ENCODE results near the gene ZFHX3. TPM values are rescaled to one million over a fixed set of nuclear protein-coding genes. Genes with fewer than 3 reads are reported as not detected.

ZFHX3 gene
- total and polyA plus RNA-seq, 2 donors (not counting 1 experiment from before 2014, with no cell fraction given) = 0.54 to 6.6 TPM

GRCh38 chr16:72951916-72952315, 96.0 kb downstream of the ZFHX3 start:
- no peak for ATAC-seq (ENCODE audit: low read depth)
- Histone ChIP-seq H3K79me2 (ENCODE audit: control insufficient read depth, insufficient read depth, low read length) (no peaks in the 10 kb centered on the region), H4K20me1 (ENCODE audit: control insufficient read depth, insufficient read depth, low read length, poor library complexity, severe bottlenecking) (no peaks in the 10 kb centered on the region), H3K36me3 (replicated peaks in 1 of 2; ENCODE audit: control extremely low read depth in 1 of 2, control insufficient read depth in 1 of 2, extremely low read depth in 1 of 2, insufficient read depth in 2 of 2, low read length in 1 of 2) (peaks cover 0 to 1% of the 10 kb centered on the region in 2 experiments), H3K4me1 (ENCODE audit: control insufficient read depth in 2 of 2, insufficient read depth in 2 of 2, low read length in 2 of 2) (no peaks in the 10 kb centered on the region), H3K9ac (ENCODE audit: low read length) (no peak overlapping the region), H3K27ac (ENCODE audit: low read length in 2 of 2) (no peak overlapping the region), H3K4me2 (replicated peaks; ENCODE audit: low read depth, low read length, poor library complexity, severe bottlenecking) (no peak overlapping the region), H3K27me3 (replicated peaks in 1 of 4; ENCODE audit: control extremely low read depth in 1 of 4, control insufficient read depth in 3 of 4, insufficient read depth in 4 of 4, low read length in 3 of 4) (no peaks in the 10 kb centered on the region), H3K4me3 (ENCODE audit: control extremely low read depth in 1 of 5, extremely low read depth in 1 of 5, insufficient read depth in 1 of 5, low read depth in 2 of 5, low read length in 4 of 5) (no peak overlapping the region), H3K9me3 (ENCODE audit: control extremely low read depth in 1 of 3, control insufficient read depth in 2 of 3, insufficient read depth in 1 of 3, low read length in 2 of 3) (peaks cover 0 to 6% (median 0%) of the 10 kb centered on the region in 3 donors), H2AFZ (ENCODE audit: insufficient read depth, low read depth, low read length, poor library complexity, severe bottlenecking) (no peak overlapping the region)
- no peaks in the 10 kb centered on the region for H3K27me3 Mint-ChIP-seq
- H3K9me3 Mint-ChIP-seq (ENCODE audit: insufficient read depth) = no peaks in the 10 kb centered on the region
- TF ChIP-seq EZH2 (IDR thresholded peaks at IDR 0.05; ENCODE audit: borderline replicate concordance, insufficient read depth, low read depth, low read length, poor library complexity, severe bottlenecking) (no peak), CTCF (IDR thresholded peaks at IDR 0.05) (no peak)
- H3K4me1 Mint-ChIP-seq = no peaks in the 10 kb centered on the region
- no peak for DNase-seq
- ChIA-PET CTCF (no interaction called here), POLR2A (no interaction called here)
- 83% methylated on average over 1 of the region's 3 CpGs for WGBS (ENCODE audit: insufficient coverage)
- intact Hi-C loops (cut with micrococcal nuclease) = no loop called here
- H3K27ac Mint-ChIP-seq = no peak overlapping the region
- H3K4me3 Mint-ChIP-seq = no peak overlapping the region

- Histone ChIP-seq H3K4me2 (replicated peaks; ENCODE audit: low read depth, low read length, poor library complexity, severe bottlenecking) (no peak overlapping the region), H3K4me3 (ENCODE audit: control extremely low read depth in 1 of 5, extremely low read depth in 1 of 5, insufficient read depth in 1 of 5, low read depth in 2 of 5, low read length in 4 of 5) (no peak overlapping the region), H2AFZ (ENCODE audit: insufficient read depth, low read depth, low read length, poor library complexity, severe bottlenecking) (no peak overlapping the region), H3K9me3 (ENCODE audit: control extremely low read depth in 1 of 3, control insufficient read depth in 2 of 3, insufficient read depth in 1 of 3, low read length in 2 of 3) (peaks cover 0 to 6% (median 0%) of the 10 kb centered on the region in 3 donors), H3K27me3 (replicated peaks in 1 of 4; ENCODE audit: control extremely low read depth in 1 of 4, control insufficient read depth in 3 of 4, insufficient read depth in 4 of 4, low read length in 3 of 4) (no peaks in the 10 kb centered on the region), H3K4me1 (ENCODE audit: control insufficient read depth in 2 of 2, insufficient read depth in 2 of 2, low read length in 2 of 2) (no peaks in the 10 kb centered on the region), H3K79me2 (ENCODE audit: control insufficient read depth, insufficient read depth, low read length) (no peaks in the 10 kb centered on the region), H3K27ac (ENCODE audit: low read length in 2 of 2) (no peak overlapping the region), H3K36me3 (replicated peaks in 1 of 2; ENCODE audit: control extremely low read depth in 1 of 2, control insufficient read depth in 1 of 2, extremely low read depth in 1 of 2, insufficient read depth in 2 of 2, low read length in 1 of 2) (peaks cover 0 to 1% of the 10 kb centered on the region in 2 experiments), H4K20me1 (ENCODE audit: control insufficient read depth, insufficient read depth, low read length, poor library complexity, severe bottlenecking) (no peaks in the 10 kb centered on the region), H3K9ac (ENCODE audit: low read length) (no peak overlapping the region)
- Mint-ChIP-seq H3K4me3 (no peak overlapping the region), H3K9me3 (ENCODE audit: insufficient read depth) (no peaks in the 10 kb centered on the region), H3K4me1 (no peaks in the 10 kb centered on the region), H3K27me3 (no peaks in the 10 kb centered on the region), H3K27ac (no peak overlapping the region)
- ATAC-seq (ENCODE audit: low read depth) = no peak
- WGBS (ENCODE audit: insufficient coverage) = 97% methylated on average over 18 of the region's 20 CpGs
- no peak for TF ChIP-seq CTCF (IDR thresholded peaks at IDR 0.05)
- no peak for DNase-seq
- ChIA-PET CTCF (interaction anchor here (0.6 kb wide), 1 partner anchor 9 kb away, joined by 3 read pairs; no protein-coding TSS in a partner anchor), POLR2A (no interaction called here)
- intact Hi-C loops (cut with micrococcal nuclease) = no loop called here
Measured at GRCh38 chr16:72950669-72951068, 97.3 kb downstream of the ZFHX3 start.

Measured in B cell (primary cell).